HG02840 (cell line): Measurements from ENCODE around the gene ASIC2.

Experiments
- ATAC-seq: cut with Tn5 transposase; IDR thresholded peaks from one replicate; pipeline ENCODE4 v1.9.1; 2021; ENCODE audit warnings: mild to moderate bottlenecking, moderate library complexity, moderate number of reproducible peaks; ENCODE audit not compliant: unreplicated experiment, low FRiP score

ASIC2 gene

DNA sequence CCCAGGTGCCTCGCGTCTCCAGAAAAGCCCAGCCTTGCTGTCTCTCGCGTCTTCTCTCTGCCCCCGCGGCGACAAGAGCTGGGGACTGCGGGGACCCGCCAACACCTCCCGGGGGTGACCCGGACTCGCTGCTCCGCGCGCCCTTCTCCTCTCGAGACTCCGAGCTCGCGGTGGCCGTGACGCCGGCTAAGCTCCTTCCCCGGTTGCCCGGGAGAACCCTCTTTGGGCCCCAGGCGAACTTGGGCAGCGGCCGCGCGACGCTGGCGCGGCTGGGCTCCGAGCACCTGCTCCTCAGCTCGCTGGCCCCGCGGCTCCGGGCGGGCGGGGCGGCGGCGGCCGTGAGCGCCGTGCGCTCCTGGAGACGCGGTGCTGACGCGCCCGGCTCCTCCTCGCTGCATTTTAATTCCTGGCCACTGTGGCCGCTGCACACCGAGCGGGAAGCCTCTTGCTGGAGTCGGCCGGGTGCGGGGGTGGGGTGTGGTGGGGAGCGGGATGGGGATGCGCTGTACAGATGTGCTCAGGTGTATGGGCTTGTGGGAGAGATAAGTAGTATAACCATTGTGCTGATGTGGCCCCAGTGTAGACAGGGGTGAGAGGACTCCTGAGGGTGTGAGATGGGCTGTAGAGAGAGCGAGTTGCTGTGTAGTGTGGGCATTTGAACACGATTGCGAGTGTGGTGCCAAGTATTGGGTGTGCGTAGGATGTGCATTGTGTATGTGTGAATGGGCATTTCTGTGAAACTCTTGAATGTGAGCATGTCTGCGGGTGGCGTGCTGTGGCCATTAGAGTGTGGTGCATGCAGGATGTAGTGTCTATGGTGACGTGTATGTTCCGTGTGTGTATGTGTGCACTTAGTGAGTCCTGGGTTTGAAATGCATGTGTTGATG, at the start of gene ASIC2:
Gene ASIC2 (minus strand): TSS at position 315 of the 887 bp plus-strand sequence.
- no peak for ATAC-seq

DNA sequence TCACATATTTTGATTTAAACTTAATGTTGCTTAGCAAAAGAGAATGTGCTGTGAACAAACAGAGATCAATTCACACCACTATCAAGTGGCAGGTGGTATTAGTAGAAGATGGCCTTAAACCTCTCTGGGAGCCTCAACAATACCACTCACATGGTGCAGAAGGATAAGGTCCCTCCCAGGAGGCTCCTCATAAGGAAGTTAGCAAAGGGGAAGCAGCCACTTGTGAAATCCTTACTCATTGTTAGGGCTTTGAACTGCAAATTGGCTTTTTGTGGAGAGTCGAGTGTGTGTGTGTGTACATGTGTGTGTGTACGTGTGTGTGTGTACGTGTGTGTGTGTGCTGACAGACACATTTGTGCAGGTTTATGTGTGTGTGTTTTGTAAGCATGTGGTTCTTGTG, 48.9 kb upstream of the ASIC2 start:
- no peak for ATAC-seq

DNA sequence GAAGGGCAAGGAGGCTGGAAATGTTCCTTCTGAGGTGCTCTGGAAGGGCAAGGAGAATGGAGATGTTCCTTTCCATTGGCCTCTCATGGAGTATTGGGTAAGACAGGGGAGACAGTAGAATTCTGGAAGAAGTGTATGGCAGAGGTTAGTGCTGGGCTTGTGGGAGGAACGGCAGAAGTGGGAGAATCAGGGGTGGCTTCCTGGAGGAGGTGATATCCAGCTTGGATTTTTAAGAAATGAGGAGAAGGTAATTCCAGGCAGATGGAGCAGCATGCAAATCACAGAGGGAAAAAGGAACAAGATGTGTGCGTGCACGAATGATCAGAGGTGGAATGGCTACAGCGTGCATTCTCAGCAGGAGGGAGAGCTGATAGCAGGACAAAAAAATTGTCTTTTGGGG, 45.1 kb upstream of the ASIC2 start:
- no peak for ATAC-seq

DNA sequence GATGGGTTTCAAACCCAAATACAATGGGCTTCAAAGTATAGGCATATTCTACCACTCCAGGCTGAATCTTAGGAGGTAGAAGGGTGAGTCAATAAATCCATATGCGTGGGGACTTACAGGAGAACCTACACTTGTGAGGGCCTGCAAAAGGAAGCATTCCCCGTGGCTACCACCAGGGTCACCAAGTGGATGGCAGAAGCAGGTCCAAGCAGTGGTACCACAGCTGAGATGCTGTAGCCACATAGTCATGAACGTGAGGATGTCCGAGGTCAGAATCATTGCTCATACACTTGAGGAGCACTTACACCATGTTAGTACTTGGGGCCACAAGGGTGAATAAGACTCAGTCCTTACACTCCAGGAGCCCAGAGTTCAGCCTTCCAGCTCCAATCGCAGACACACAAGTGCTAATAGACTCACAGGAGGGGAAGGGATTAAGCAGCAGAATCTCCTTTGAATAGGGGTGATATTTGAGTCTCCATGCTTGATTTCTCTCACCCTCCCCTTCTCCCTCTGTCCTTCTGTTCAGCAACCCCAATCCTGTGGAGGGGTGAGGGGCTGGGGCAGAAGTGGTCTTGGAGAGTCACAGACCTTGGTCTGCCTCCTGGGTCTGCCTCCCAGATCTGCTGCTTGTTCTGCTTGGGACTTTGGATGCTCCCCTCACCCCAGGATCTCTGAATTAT, 42.5 kb upstream of the ASIC2 start:
- no peak for ATAC-seq

DNA sequence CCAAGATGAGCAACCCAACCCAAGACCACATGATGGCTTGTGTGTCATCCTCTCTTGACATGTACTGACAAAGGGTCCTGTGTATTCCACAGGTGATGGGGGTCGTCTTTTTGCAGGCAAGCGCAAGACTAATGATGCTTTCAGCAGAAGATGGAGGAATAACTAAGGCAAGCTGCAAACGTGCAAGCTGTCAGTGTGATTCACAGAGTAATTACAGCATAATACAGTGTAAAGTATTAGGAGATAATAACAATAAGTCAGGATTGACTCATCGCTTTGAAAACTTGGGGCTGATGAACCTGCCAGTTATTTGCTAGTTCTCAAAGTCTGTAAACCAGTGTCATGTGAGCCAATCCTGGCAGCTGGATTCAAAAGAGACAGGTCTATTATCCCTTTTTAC, 41.6 kb upstream of the ASIC2 start:
- no peak for ATAC-seq

DNA sequence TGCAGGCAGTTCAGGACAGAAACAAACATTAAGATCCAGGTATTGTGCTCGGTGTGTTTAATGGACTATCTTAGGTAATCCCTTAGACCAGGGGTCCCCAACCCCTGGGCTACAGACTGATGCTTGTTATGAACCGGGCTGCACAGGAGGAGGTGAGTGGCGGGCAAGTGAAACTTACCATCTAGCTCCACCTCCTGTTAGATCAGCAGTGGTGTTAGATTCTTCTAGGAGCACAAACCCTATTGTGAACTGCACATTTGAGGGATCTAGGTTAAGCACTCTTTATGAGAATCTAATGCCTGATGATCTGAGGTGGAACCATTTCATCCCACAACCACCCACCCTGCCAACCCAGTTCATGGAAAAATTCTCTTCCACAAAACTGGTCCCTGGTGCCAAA, 37.8 kb upstream of the ASIC2 start:
- ATAC-seq: no peak

DNA sequence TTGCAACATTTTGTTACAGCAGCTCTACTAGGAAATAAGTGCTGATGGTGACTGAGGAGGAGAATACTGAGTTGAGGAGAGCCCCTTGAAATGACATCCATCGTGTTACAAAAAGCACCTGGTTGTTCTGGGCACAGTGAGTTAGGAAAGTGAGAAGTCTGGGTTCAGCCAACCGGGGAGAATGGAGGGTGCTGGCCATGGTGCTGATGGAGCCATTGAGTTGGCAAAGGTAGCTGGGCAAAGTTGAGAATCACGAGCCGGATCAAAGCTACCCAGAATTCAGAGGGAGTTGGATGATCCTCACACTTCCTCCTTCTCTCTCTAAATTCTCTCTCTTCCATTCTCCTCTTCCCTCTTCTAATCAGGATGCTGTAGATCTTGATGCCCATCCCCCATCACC, 35.0 kb upstream of the ASIC2 start:
- ATAC-seq: no peak

DNA sequence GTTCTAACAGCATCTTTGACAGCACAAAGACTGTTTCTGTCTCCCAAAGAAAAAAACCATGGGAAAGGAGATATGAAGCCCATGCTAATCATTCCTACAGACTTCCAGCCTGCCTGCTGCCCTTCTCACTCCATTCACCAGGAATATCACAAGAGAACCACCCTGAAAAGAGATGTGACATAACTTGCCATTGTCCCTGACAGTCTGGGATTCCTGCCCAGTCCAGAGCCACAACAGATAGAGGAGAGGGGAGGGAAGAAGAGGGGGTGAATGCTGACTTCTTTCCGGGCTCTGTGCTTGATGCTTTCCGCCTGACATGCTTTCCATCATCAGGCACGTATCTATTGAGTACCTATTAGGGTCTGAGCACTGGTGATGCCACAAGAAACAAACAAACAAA, 31.6 kb upstream of the ASIC2 start:
- no peak for ATAC-seq

DNA sequence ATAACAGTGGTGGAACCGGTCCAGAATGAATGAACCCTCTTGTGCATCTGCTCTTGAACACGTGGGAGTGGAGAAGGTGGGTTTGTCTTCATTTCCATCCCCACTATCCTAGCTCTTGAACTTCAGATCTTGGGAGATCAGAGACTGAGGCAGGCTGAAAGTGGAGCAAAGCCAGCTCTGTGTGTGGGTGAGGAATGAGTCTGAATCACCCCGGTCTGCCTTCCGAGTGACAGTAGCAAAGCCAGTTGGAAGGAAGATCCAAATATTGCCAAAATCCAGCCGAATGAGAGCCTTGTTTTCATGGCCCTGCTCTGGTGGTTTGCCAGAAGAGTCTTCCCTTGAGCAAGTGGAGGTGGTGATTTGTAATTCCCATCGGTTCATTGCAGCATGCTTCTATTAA, 29.0 kb upstream of the ASIC2 start:
- no peak for ATAC-seq

DNA sequence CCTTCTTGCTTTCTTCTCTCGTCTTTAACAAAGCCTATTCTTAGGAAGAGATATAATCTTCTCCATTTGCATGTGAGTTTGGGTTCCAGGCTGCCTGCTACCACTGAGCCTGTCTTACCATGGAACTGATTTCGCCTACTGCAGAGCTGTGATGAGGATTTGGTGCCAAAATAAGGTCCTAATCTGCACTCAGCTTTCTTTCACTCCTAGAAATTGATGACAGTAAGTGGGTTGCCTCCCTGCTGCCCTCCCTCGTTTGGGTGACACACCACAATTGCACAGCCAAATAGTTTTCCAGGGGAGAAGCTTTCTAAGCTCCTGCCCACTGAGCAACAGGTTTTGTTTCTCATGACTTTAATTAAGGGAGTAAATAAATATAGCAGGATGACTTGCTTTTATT, 25.1 kb upstream of the ASIC2 start:
- ATAC-seq: no peak

DNA sequence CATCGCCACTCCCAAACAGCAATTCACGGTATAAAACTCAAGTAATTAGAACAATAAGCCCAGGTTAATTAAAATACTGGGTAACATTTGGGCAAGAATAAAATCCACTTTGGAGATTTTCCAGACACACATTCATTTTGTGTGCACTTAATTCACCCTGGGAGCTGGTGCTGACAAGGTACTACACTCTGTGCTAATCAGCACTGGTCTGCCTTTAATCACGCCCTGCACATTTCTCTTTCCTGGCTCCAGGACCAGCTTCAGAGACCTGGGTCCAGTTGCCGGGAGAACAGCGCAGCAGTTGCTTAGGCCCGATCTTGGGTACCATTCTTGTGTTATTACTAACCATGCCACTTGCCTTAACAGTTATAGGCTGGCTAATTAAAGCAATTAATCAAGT, 23.7 kb upstream of the ASIC2 start:
- no peak for ATAC-seq

DNA sequence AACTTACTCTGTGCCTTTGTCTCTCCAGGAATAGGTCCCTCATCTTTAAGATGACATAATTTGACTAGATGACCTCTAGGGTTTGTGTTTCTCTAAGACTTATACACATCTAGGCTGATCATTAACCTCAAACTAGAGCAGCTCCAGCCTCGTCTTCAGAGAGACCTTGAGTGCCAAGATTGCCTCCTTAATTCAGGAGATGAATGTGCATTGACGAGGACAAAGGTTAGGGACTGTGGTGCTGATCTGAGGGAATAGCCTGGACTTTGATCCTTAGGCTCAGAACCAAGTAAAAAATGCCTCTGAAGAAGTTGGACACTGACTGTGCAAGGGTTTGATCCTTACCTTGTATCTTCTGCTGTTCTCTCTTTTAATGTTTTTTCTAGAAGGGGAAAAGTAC, 17.2 kb upstream of the ASIC2 start:
- no peak for ATAC-seq

DNA sequence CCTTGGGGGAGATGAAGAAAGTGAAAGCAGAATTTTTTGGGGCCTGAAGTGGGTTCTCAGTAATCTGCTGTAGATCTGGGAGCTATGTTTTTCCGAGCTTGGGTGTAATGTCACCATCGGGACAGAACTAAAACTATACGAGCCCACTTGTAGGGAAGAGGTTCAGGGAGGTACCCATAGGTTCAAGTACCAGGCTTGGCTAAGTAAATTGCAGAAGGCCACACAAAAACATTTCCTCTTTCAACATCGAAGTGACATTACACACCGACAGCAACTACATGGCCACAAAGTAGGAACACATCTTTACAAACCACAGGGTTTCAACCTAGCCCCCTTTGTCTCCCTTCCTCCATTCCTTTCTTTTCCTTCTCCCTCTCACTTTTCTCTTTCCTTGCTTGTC, 10.2 kb upstream of the ASIC2 start:
- no peak for ATAC-seq

DNA sequence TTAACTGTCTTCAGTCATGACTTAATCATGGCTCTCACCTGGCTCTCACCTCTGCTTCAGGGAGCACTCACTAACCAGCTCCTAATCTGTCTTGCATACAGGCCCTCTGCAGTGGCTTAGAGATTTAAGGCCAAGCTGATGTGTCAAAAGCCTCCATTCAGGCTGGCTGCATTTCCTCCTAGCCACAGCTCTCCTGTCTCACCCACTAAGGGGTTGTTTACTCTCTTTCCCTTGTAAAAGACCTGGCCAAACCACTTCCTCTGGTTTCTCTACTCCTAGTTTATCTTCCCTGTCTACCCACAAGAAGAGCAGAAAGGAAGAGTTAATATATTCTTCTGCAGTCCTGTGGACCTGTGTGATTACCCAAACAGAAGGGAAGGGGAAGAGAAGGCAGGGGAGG, 9.3 kb upstream of the ASIC2 start:
- no peak for ATAC-seq

DNA sequence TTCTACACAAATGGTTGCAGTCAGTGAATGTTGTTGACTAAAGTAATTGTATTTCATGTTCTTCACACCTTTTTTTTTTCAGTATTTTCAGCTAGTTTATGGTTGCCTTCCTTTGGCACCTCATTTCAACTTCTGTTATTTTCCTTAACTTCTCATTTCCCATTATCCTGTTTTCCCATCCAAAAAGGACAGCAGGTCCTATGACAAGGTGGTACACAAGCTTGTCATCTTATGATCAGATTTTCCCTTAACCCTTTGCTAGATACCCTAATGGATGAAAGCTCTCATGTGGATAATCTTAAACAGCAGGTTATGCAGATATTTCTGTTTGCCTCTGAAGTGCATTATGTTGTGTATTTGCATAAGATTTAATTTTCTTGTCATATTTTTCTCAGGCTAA, 7.1 kb upstream of the ASIC2 start:
- no peak for ATAC-seq

DNA sequence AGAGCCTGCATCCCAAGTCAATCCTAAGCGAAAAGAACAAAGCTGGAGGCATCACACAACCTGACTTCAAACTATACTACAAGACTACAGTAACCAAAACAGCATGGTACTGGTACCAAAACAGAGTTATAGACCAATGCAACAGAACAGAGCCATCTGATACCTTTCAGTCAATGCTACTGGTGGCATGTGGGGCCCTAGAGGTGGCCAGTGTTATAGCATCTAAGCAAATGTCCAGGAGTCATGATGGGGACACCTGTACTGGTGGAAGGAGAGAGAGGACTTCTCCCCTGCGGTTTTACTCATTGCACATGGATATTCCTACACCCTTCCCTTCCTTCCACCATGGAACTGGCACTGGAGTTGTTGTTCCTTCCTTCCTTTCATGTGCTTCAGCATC, 6.0 kb upstream of the ASIC2 start:
- no peak for ATAC-seq

DNA sequence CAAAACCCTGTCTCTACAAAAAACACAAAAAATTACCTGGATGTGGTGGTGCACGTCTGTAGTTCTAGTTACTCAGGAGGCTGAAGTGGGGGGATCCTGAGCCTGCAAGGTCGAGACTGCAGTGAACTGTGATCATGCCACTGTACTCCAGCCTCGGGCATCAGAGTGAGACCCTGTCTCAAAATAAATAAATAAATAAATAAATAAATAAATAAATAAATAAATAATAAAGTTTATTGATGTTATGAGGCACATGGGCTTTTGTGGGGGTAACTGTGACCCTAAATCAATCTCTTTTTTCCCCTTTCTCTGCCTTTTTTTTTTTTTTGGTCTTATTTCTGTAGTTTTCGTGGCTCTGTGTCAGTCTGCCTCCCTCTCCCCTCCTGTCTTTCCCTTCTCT, 4.5 kb upstream of the ASIC2 start:
- no peak for ATAC-seq

DNA sequence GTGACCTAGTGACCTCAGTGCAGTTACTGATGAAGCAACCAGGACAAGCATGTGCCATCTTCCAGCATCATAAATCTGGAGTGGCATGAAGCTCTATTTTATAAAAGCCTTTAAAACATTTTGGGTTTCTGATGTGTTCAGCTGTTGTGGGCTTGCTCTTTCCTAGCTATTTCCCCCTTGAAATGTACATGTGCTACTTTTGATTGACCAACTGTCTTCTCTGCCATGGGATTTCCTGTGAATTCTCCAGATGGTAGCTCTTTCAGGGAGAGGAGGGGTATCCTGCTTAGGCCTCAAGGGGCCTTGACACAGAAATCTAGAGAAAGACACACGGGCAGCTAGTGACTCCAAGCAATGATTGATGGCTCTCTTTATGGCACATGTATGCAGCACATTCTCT, 1.9 kb upstream of the ASIC2 start:
- ATAC-seq: no peak

DNA sequence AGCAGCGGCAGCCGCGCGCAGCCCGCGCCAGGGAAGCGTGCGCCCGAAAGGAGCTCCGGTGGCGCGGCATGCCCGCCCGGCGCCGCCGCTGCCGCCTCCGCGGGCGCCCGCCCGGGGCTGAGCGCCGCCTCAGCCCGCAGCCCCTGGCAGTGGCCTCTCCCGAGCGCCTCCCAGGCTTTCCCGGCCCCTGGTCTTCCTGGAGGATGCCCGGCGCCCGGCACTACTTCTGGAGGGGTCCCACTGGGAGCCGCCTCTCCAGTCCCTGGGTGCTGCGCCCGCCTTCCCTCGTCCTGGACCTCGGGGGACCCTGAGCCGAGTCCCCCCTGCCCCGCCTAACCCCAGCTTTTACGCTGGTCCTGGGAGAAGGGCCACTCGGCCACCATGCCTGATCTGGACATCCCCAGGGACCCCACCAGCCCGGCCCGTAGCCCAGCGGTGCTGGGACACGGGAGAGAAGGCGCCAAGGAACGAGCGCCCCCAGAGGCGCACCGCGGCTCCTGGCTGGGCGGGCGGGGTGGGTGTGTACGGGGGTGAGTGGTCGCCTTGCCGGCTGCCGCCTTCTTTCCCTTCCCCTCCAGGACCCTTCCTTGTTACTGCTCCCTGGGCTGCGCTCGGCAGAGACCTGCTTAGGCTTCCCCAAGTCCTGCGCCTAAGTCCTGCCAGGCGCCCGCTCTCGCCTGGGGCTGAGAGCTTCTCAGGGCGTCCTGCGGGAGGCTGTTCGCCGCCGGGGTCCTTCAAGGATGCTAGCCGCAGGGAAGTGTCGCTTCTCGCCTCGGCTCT, 704 bp downstream of the ASIC2 start:
- no peak for ATAC-seq

DNA sequence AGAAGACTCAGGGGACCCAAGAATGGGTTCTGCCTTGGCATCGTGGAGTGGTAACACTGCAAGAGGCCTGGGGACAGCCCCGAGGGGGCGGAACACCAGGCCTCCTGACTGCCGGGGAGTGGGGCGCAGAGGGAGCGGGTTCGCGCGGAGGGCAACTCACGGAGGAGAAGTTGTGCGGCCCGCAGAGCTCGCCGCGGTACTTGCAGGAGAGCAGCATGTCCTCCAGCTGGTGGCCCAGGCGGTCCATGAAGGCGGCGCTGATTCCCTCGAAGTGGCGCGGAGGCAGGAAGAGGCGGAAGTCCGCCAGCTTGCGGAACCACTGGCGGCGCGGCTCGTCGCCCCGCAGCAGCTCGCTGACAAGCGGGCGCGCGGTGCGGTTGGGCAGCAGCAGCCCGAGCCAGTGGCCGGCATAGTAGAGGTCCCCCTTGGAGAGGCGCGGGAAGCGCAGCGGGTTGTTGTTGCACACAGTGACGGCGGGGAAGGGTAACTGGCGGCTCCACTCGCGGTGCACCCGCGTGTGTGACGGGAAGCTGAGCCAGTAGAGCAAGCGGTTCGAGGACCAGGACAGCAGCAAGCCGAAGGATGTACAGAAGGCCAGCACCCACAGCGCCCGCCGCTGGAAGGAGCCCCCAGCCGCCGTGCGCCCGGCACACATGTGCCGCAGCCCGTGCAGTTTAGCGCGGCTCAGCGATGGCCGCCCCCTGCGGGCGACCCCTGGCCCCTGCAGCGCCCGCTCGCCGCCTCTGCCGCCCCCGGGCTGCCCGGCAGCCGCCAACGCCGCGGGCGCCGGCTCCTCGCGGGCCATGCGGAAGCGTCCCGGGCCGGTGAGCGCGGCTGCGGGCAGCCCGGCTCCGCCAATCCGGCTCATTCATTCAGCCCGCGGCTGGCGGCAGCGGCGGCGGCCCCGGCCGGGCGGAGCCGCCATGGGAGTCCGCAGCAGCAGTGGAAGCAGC, 1.6 kb downstream of the ASIC2 start:
- ATAC-seq: no peak
